ENCODE measurements around the gene OGN. TPM values are rescaled to one million over a fixed set of nuclear protein-coding genes. Genes with fewer than 3 reads are reported as not detected.

The OGN gene
- total and polyA plus RNA-seq, 10 of the 15 experiments (the other 5 are each of a cell fraction or from before 2014, with no cell fraction given): 0.04 to 2.5 (median 0.15) TPM; not detected in 4

DNA sequence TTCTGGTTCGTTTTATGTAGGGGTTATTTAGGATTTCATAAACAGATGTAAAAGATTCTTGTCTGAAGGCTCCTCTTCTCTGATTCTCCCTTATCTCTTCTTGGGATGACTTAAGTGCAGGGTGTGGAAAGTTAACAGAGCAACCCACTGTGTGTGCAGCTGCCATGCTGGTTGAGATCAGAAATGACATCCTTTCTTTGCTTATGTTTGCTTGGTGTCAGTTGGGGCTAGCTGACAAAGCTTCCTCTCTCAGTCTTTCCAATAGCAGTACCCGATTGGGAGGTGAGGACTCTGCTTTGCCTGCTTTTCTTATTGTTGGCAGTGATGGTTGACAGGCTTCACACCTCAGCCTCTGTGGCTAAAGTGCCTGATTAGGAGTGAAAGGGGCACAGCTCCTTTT is 26.5 kb downstream of the OGN start:
- SMC1A ChIA-PET (ENCODE audit: uncharacterized antibody, unreplicated experiment): no interaction called here
- no peak for FAIRE-seq
- CTCF ChIA-PET: interaction anchor here (0.6 kb wide), 1 partner anchor 11 kb away, joined by 3 read pairs; no protein-coding TSS in a partner anchor
- no TSS peak for BruUV-seq (replicated peaks)
- no peaks in the 10 kb centered on the region for H3K79me2 ChIP-seq (ENCODE audit: control insufficient read depth, insufficient read depth, low read length)
- H3K9ac ChIP-seq (ENCODE audit: control insufficient read depth, insufficient read depth, low read length): no peak overlapping the region
- H4K20me1 ChIP-seq (ENCODE audit: control insufficient read depth, insufficient read depth): no peaks in the 10 kb centered on the region
- no peaks in the 10 kb centered on the region; the same call in 2 of the 3 replicates for H3K9me3 ChIP-seq (replicated peaks; ENCODE audit: control insufficient read depth, insufficient read depth, low read length)
- no peak for TF ChIP-seq RBBP5 (conservative IDR thresholded peaks at IDR 0.05)
- no peak for TF ChIP-seq ASH2L (IDR thresholded peaks at IDR 0.05; ENCODE audit: borderline replicate concordance, low read depth)
- TF ChIP-seq BCL11A (IDR thresholded peaks at IDR 0.05; ENCODE audit: low read depth, low read length): no peak
- no peak for TF ChIP-seq NRF1 (conservative IDR thresholded peaks at IDR 0.05; ENCODE audit: low read depth, low read length)
- no peak for TF ChIP-seq SMARCA5 (IDR thresholded peaks at IDR 0.05)
- TF ChIP-seq SIN3A (IDR thresholded peaks at IDR 0.05; ENCODE audit: low read depth, low read length): no peak
- TF ChIP-seq PML (IDR thresholded peaks at IDR 0.05; ENCODE audit: low read length): no peak
- TF ChIP-seq, protein P1, sequence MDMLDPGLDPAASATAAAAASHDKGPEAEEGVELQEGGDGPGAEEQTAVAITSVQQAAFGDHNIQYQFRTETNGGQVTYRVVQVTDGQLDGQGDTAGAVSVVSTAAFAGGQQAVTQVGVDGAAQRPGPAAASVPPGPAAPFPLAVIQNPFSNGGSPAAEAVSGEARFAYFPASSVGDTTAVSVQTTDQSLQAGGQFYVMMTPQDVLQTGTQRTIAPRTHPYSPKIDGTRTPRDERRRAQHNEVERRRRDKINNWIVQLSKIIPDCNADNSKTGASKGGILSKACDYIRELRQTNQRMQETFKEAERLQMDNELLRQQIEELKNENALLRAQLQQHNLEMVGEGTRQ (IDR thresholded peaks at IDR 0.05; ENCODE audit: borderline replicate concordance, low read depth, low read length): no peak
- TF ChIP-seq, protein P2, sequence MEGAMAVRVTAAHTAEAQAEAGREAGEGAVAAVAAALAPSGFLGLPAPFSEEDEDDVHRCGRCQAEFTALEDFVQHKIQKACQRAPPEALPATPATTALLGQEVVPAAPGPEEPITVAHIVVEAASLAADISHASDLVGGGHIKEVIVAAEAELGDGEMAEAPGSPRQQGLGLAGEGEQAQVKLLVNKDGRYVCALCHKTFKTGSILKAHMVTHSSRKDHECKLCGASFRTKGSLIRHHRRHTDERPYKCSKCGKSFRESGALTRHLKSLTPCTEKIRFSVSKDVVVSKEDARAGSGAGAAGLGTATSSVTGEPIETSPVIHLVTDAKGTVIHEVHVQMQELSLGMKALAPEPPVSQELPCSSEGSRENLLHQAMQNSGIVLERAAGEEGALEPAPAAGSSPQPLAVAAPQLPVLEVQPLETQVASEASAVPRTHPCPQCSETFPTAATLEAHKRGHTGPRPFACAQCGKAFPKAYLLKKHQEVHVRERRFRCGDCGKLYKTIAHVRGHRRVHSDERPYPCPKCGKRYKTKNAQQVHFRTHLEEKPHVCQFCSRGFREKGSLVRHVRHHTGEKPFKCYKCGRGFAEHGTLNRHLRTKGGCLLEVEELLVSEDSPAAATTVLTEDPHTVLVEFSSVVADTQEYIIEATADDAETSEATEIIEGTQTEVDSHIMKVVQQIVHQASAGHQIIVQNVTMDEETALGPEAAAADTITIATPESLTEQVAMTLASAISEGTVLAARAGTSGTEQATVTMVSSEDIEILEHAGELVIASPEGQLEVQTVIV (IDR thresholded peaks at IDR 0.05; ENCODE audit: borderline replicate concordance, partially characterized antibody): no peak
- no peak for TF ChIP-seq ZBED1 (IDR thresholded peaks at IDR 0.05; ENCODE audit: borderline replicate concordance)
- no peak for TF ChIP-seq CBFB (IDR thresholded peaks at IDR 0.05; ENCODE audit: low read depth)
- no peak for TF ChIP-seq HDAC2 (IDR thresholded peaks at IDR 0.05)
- TF ChIP-seq, protein P3, sequence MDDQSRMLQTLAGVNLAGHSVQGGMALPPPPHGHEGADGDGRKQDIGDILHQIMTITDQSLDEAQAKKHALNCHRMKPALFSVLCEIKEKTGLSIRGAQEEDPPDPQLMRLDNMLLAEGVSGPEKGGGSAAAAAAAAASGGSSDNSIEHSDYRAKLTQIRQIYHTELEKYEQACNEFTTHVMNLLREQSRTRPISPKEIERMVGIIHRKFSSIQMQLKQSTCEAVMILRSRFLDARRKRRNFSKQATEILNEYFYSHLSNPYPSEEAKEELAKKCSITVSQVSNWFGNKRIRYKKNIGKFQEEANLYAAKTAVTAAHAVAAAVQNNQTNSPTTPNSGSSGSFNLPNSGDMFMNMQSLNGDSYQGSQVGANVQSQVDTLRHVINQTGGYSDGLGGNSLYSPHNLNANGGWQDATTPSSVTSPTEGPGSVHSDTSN (IDR thresholded peaks at IDR 0.05; ENCODE audit: insufficient replicate concordance, low read depth, low read length): no peak
- no peak for TF ChIP-seq POU2F2 (IDR thresholded peaks at IDR 0.05; ENCODE audit: borderline replicate concordance, low read depth, low read length)
- TF ChIP-seq RELA (IDR thresholded peaks at IDR 0.05; ENCODE audit: borderline replicate concordance, partially characterized antibody): no peak
- TF ChIP-seq JUND (IDR thresholded peaks at IDR 0.05; ENCODE audit: low read depth, low read length): no peak
- TF ChIP-seq HDAC6 (IDR thresholded peaks at IDR 0.05; ENCODE audit: unreplicated experiment): no peak
- no peaks in the 10 kb centered on the region; a peak in 1 of 4 replicates for H3K36me3 ChIP-seq (ENCODE audit: control insufficient read depth in 2 of 2, insufficient read depth in 2 of 2, low read length in 1 of 2)
- ATAC-seq: no peak
- in situ Hi-C loops (cut with MboI): no loop called here
- H3K4me1 ChIP-seq (ENCODE audit: control insufficient read depth, insufficient read depth, low read length): no peaks in the 10 kb centered on the region
- H2AFZ ChIP-seq (ENCODE audit: control insufficient read depth, low read depth, low read length): no peak overlapping the region
- H3K27me3 ChIP-seq (replicated peaks in 1 of 2; ENCODE audit: control insufficient read depth in 2 of 2, insufficient read depth in 2 of 2, low read length in 1 of 2): no peaks in the 10 kb centered on the region
- no peak overlapping the region for H3K4me3 ChIP-seq
- intact Hi-C loops (cut with micrococcal nuclease; ENCODE audit: unreplicated experiment): no loop called here
- POLR2A ChIA-PET: no interaction called here
- RAD21 ChIA-PET (ENCODE audit: unreplicated experiment): no interaction called here
- no peak overlapping the region for H3K27ac ChIP-seq (ENCODE audit: control insufficient read depth, insufficient read depth)
- WGBS (ENCODE audit: insufficient coverage, insufficient replicate concordance, low lambda C conversion rate, missing lambda C conversion rate): 84% methylated on average over 2 of the region's 2 CpGs
- H3K4me2 ChIP-seq (ENCODE audit: control insufficient read depth, insufficient read depth): no peak overlapping the region
- DNase-seq (ENCODE audit: low read depth, low spot score): no peak

All from GM12878 (cell line).